Lower leg skin (tissue), 3 donors: ENCODE results near the gene TLR10.

ENCODE experiments used
- CTCF ChIP-seq, 3 donors: fragments of 450-650 bp; IDR thresholded peaks; one replicate each; pipeline ENCODE4 v1.5.1; 2016; ENCODE audit warnings: antibody characterized with exemption in 3 of 3, mild to moderate bottlenecking in 3 of 3, moderate library complexity in 2 of 3
- POLR2A ChIP-seq, 2 donors: fragments of 450-650 bp; IDR thresholded peaks; one replicate each; pipeline ENCODE4 v1.6.1; 2016 to 2017; ENCODE audit warnings: antibody characterized with exemption in 2 of 2, mild to moderate bottlenecking in 1 of 2, moderate library complexity in 1 of 2

DNA sequence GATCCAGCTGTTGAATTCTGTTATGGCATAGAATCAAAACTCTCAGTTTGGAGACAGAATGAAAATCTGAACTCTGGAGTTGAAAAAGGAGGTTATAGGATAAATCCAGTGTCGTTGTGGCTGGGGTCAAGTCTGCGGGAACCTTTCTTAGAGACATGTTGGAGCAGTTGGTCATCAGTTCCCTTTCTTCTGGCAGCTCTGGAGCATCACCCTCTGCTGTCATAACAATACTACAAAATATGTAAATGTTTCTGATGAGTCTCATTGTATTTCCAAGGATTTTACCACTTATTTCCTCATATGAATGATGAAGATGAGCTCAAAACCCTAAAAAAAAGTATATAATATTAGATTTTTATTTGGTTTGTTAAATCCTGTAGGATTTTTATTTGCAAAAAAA is 7.5 kb downstream of the TLR10 start:
- TF ChIP-seq POLR2A (IDR thresholded peaks at IDR 0.05) = no peak
- no peak for TF ChIP-seq CTCF (IDR thresholded peaks at IDR 0.05)
